Activated CD8-positive, alpha-beta T cell treated with anti-CD3 and anti-CD28 coated beads for 36 hours (primary cell): Measurements from ENCODE around the gene ARID4A. TPM values are rescaled to one million over a fixed set of nuclear protein-coding genes. Genes with fewer than 3 reads are reported as not detected.
A peak's percentile ranks its signal among the peaks of the same experiment; 100 is the strongest.
"Not testable (repeated sequence)": the region's sequence is repeated elsewhere in the genome, so short reads cannot be mapped to it uniquely, and the experiment has no call there.

Experiments used
- ATAC-seq: fragments of 200-7000 bp; cut with Tn5 transposase; one replicate; pipeline ENCODE4 v1.10.0; 2021; ENCODE audit warnings: mild to moderate bottlenecking, moderate library complexity
- CTCF ChIA-PET: fragments of 350-600 bp; sonication (Branson Sonifier 250); formaldehyde crosslinking; loops from one replicate; lab custom pipeline; 2021; ENCODE audit warnings: antibody characterized with exemption; lab: Charles Lee
- POLR2A ChIA-PET: fragments of 350-600 bp; sonication (Branson Sonifier 250); formaldehyde crosslinking; loops from one replicate; lab custom pipeline; 2021; ENCODE audit warnings: antibody characterized with exemption; lab: Charles Lee
- DNase-seq: peaks from one replicate; pipeline ENCODE4 v3.0.0-alpha.2; 2020
- H3K27ac Mint-ChIP-seq: one replicate; pipeline ENCODE4 v1.8.0; 2021; ENCODE audit warnings: mild to moderate bottlenecking, mixed read lengths
- H3K27me3 Mint-ChIP-seq: one replicate; pipeline ENCODE4 v1.8.0; 2021; ENCODE audit warnings: mixed read lengths
- H3K36me3 Mint-ChIP-seq: one replicate; pipeline ENCODE4 v1.8.0; 2021; ENCODE audit warnings: low read depth, mixed read lengths
- H3K4me1 Mint-ChIP-seq: one replicate; pipeline ENCODE4 v1.8.0; 2021; ENCODE audit warnings: low read depth, mixed read lengths
- H3K4me3 Mint-ChIP-seq: one replicate; pipeline ENCODE4 v1.8.0; 2021; ENCODE audit warnings: mild to moderate bottlenecking, moderate library complexity, mixed read lengths
- H3K9me3 Mint-ChIP-seq: one replicate; pipeline ENCODE4 v1.8.0; 2021; ENCODE audit warnings: mixed read lengths
- CTCF ChIP-seq: fragments of 200-600 bp; IDR thresholded peaks from one replicate; pipeline ENCODE4 v1.8.0; 2022; ENCODE audit warnings: antibody characterized with exemption, mild to moderate bottlenecking
- intact Hi-C: fragments of 100-400 bp; cut with micrococcal nuclease; formaldehyde crosslinking; loops from one replicate; pipeline ENCODE4 v1.10.0; 2022
- total RNA-seq, 2 experiments: library from RNA; stranded (reverse); gene quantifications; one replicate each; pipeline ENCODE4 v1.2.3, GENCODE V29; 2021

The ARID4A gene
- total RNA-seq, 2 experiments from 2014 or later, result 22.1 to 22.4 TPM

- Mint-ChIP-seq H3K9me3 (peaks cover 1% of the 10 kb centered on the region), H3K27me3 (no peaks in the 10 kb centered on the region), H3K27ac (peak overlapping the region; percentile 27), H3K36me3 (peaks cover 56% of the 10 kb centered on the region), H3K4me1 (peaks cover 26% of the 10 kb centered on the region), H3K4me3 (no peak overlapping the region)
- intact Hi-C loops, result no loop called here
- ChIA-PET POLR2A (interaction anchor here (1.0 kb wide), 1 partner anchor 12 kb away, joined by 3 read pairs; the partner anchor contains the start of genes KIAA0586 and TIMM9), CTCF (no interaction called here)
- no peak for DNase-seq
- TF ChIP-seq CTCF, result no peak
- ATAC-seq, result no peak
These were observed 117.5 kb downstream of the ARID4A start for GRCh38 chr14:58415636-58416547.

- DNase-seq, intact Hi-C loops, H3K27ac Mint-ChIP-seq, H3K27me3 Mint-ChIP-seq, H3K9me3 Mint-ChIP-seq, H3K4me3 Mint-ChIP-seq, ATAC-seq, CTCF ChIA-PET: not testable (repeated sequence)
- peaks cover 29% of the 10 kb centered on the region for H3K4me1 Mint-ChIP-seq
- H3K36me3 Mint-ChIP-seq, result peaks cover 56% of the 10 kb centered on the region
- POLR2A ChIA-PET, result interaction anchor here (0.8 kb wide), 1 partner anchor 131 kb away, joined by 4 read pairs; no protein-coding TSS in a partner anchor
These were observed 118.6 kb downstream of the ARID4A start for GRCh38 chr14:58416934-58417333.

Other genes with a start within 250 kb of the ARID4A start
- not detected for gene ARMH4, start 146.3 kb upstream of the ARID4A start, total RNA-seq
- 10 to 100 TPM; 30.3 to 36.5 TPM for gene ACTR10, start 98.4 kb upstream of the ARID4A start, total RNA-seq
- gene PSMA3, start 53.7 kb upstream of the ARID4A start, total RNA-seq, result 100 to 1,000 TPM; 378 to 401 TPM
- not detected for gene TOMM20L, start 97.4 kb downstream of the ARID4A start, total RNA-seq
- gene TIMM9, start 129.0 kb downstream of the ARID4A start, total RNA-seq, result 10 to 100 TPM; 63.9 to 71.8 TPM
- gene KIAA0586, start 129.2 kb downstream of the ARID4A start, total RNA-seq, result 10 to 100 TPM; 23.4 TPM